Body of pancreas (tissue), 4 donors: ENCODE measurements around the gene SH3PXD2A.

Experiments used
- CTCF ChIP-seq, 7 experiments: fragments of 450-650 bp in 4 of 7; fragments of 200-600 bp in 3 of 7; sonication (generic) in 3 of 7; IDR thresholded peaks; one replicate each; pipeline ENCODE4 v1.5.1; 2016 to 2019; ENCODE audit warnings: antibody characterized with exemption in 7 of 7
- POLR2A ChIP-seq, 3 donors: fragments of 450-650 bp; IDR thresholded peaks; one replicate each; pipeline ENCODE4 v1.6.1; 2016; ENCODE audit warnings: antibody characterized with exemption in 3 of 3, mild to moderate bottlenecking in 2 of 3

DNA sequence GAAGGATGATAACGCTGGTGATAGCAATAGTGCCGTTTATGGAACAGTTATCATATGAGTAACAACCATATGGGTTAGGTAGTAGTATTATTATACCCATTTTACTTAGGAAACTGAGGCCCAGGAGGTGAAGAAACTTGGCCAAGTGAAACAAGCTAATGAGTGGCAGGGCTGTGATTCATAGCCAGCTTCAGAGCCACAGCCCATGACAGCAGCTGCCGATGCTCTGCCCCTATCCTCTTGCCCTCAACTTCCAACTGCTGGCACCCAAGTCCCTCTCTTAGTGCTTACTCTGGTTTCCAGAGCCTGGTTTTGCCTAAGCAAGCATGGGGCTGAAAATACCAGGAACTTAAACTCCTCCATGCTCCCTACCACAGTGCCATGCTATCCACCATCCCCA is 12.3 kb downstream of the SH3PXD2A start:
- no peak for TF ChIP-seq POLR2A (IDR thresholded peaks at IDR 0.05)
- no peak for TF ChIP-seq CTCF (IDR thresholded peaks at IDR 0.05)
